ENCODE data around the gene KIF5C.

DNA sequence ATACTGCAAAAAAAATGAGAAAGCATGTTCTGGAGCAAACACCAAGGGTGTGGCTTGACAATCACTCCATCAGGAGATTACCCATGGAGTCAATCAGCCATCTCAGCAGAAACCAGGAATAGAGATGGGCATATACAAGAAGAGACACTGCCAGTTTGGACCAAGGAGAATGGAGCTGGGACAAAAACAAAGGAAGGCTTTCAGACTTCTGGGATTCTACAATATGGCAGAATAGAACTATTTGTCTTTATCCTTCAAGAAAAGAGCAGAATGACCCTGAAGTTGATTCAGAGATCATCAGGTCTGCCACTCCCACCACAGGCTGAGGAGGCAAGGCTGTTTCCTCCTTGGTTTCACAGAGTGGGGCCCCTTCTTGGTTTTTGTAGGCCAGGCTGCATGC is 48.2 kb upstream of the KIF5C start:
- TF ChIP-seq, protein P1, sequence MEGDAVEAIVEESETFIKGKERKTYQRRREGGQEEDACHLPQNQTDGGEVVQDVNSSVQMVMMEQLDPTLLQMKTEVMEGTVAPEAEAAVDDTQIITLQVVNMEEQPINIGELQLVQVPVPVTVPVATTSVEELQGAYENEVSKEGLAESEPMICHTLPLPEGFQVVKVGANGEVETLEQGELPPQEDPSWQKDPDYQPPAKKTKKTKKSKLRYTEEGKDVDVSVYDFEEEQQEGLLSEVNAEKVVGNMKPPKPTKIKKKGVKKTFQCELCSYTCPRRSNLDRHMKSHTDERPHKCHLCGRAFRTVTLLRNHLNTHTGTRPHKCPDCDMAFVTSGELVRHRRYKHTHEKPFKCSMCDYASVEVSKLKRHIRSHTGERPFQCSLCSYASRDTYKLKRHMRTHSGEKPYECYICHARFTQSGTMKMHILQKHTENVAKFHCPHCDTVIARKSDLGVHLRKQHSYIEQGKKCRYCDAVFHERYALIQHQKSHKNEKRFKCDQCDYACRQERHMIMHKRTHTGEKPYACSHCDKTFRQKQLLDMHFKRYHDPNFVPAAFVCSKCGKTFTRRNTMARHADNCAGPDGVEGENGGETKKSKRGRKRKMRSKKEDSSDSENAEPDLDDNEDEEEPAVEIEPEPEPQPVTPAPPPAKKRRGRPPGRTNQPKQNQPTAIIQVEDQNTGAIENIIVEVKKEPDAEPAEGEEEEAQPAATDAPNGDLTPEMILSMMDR (optimal IDR thresholded peaks at IDR 0.05 in 1 of 3, IDR thresholded peaks at IDR 0.05 in 1 of 3, conservative IDR thresholded peaks at IDR 0.05 in 1 of 3; ENCODE audit: extremely low read depth in 1 of 3, insufficient read depth in 2 of 3, low read length in 3 of 3): no peak
- TF ChIP-seq EZH2 (IDR thresholded peaks at IDR 0.05; ENCODE audit: low read length): no peak
